ENCODE results near the gene TEX52. TPM values are rescaled to one million over a fixed set of nuclear protein-coding genes. Genes with fewer than 3 reads are reported as not detected.
A peak's percentile ranks its signal among the peaks of the same experiment; 100 is the strongest.

TEX52 gene
- total RNA-seq, 6 donors from 2014 or later: not detected

- DNase-seq: no peak
- Histone ChIP-seq H3K4me3 (no peak overlapping the region), H3K36me3 (peaks cover 0 to 6% (median 0%) of the 10 kb centered on the region in 4 donors), H3K9me3 (no peaks in the 10 kb centered on the region), H3K27ac (no peak overlapping the region), H3K27me3 (no peaks in the 10 kb centered on the region), H3K4me1 (no peaks in the 10 kb centered on the region)
- TF ChIP-seq POLR2AphosphoS5 (IDR thresholded peaks at IDR 0.05) (no peak), CTCF (IDR thresholded peaks at IDR 0.05) (no peak), POLR2A (IDR thresholded peaks at IDR 0.05) (no peak), EP300 (IDR thresholded peaks at IDR 0.05) (no peak)
- 72 to 79% methylated on average over 2 of the region's 2 CpGs for WGBS, 2 donors
- ATAC-seq (ENCODE audit: low FRiP score in 2 of 2): no peak
Measured at GRCh38 chr12:2884810-2885209, 28.0 kb upstream of the TEX52 start.

- Histone ChIP-seq H3K4me3 (no peak overlapping the region), H3K36me3 (no peaks in the 10 kb centered on the region), H3K4me1 (peaks cover 19 to 26% (median 21%) of the 10 kb centered on the region in 4 donors), H3K27ac (no peak overlapping the region), H3K9me3 (no peaks in the 10 kb centered on the region), H3K27me3 (no peaks in the 10 kb centered on the region)
- WGBS, 2 donors: 94 to 95% methylated on average over 3 of the region's 3 CpGs
- ATAC-seq (ENCODE audit: low FRiP score in 2 of 2) (no peak), DNase-seq (no peak)
- TF ChIP-seq POLR2A (IDR thresholded peaks at IDR 0.05): no peak
- TF ChIP-seq POLR2AphosphoS5 (IDR thresholded peaks at IDR 0.05): no peak
- no peak for TF ChIP-seq EP300 (IDR thresholded peaks at IDR 0.05)
- no peak for TF ChIP-seq CTCF (IDR thresholded peaks at IDR 0.05)
Measured at GRCh38 chr12:2879853-2880252, 23.0 kb upstream of the TEX52 start.

- ATAC-seq (ENCODE audit: low FRiP score in 2 of 2): peak; percentile 24 to 55
Measured at GRCh38 chr12:2877953-2878732, 21.3 kb upstream of the TEX52 start.

GRCh38 chr12:2877047-2877952 lies 20.5 kb upstream of the TEX52 start, which contains the start of the genes FOXM1 and RHNO1:
FOXM1 (minus strand) TSS chr12:2877174; CDS start chr12:2874478, 2,696 bp downstream.
RHNO1 (plus strand) TSS chr12:2877223; CDS start chr12:2885367, 8,144 bp downstream.
- Histone ChIP-seq H3K4me3 (peak within 1 kb of the TSS; percentile 64 to 98 (median 90)), H3K27me3 (no peaks in the 10 kb centered on the region), H3K9me3 (no peaks in the 10 kb centered on the region), H3K4me1 (peaks cover 19 to 26% (median 21%) of the 10 kb centered on the region in 4 donors), H3K36me3 (no peaks in the 10 kb centered on the region), H3K27ac (peak within 1 kb of the TSS; percentile 91 to 96 (median 94))
- peak; percentile 92 to 97 for DNase-seq
- 0 to 2% methylated on average over 23 to 38 of the region's 70 CpGs for WGBS, 2 donors
- TF ChIP-seq POLR2AphosphoS5 (IDR thresholded peaks at IDR 0.05) (peak; percentile 81), CTCF (IDR thresholded peaks at IDR 0.05) (peak in 4 of 6 experiments; percentile 5 to 44 (median 19)), EP300 (IDR thresholded peaks at IDR 0.05) (no peak), POLR2A (IDR thresholded peaks at IDR 0.05) (peak in 3 of 4 donors; percentile 51 to 79 (median 67))
- ATAC-seq (ENCODE audit: low FRiP score in 2 of 2): peak; percentile 89 to 96

More at GRCh38 chr12:2877953-2878732, 21.3 kb upstream of the TEX52 start:
- peak overlapping the region; percentile 91 to 96 (median 94) for H3K27ac ChIP-seq
- TF ChIP-seq EP300 (IDR thresholded peaks at IDR 0.05) (no peak), CTCF (IDR thresholded peaks at IDR 0.05) (no peak), POLR2A (IDR thresholded peaks at IDR 0.05) (no peak), POLR2AphosphoS5 (IDR thresholded peaks at IDR 0.05) (no peak)
- no peaks in the 10 kb centered on the region for H3K27me3 ChIP-seq
- H3K36me3 ChIP-seq: no peaks in the 10 kb centered on the region
- H3K4me1 ChIP-seq: peaks cover 19 to 26% (median 21%) of the 10 kb centered on the region in 4 donors
- H3K4me3 ChIP-seq: peak overlapping the region in 3 of 4 donors; percentile 64 to 98 (median 92)
- 35 to 46% methylated on average over 16 of the region's 16 CpGs for WGBS, 2 donors
- no peak for DNase-seq
- H3K9me3 ChIP-seq: no peaks in the 10 kb centered on the region
